Dermis blood vessel endothelial cell (primary cell): ENCODE measurements around the gene DAP. TPM values are rescaled to one million over a fixed set of nuclear protein-coding genes. Genes with fewer than 3 reads are reported as not detected.
A peak's percentile ranks its signal among the peaks of the same experiment; 100 is the strongest.

ENCODE experiments used
- DNase-seq: peaks from one replicate; pipeline ENCODE4 v3.0.0; 2010
- total RNA-seq: library from RNA; depleted of rRNA; stranded (reverse); fragments of >200 nt; gene quantifications from 2 replicates; pipeline ENCODE4 v1.2.3, GENCODE V29; 2014

DAP gene
- total RNA-seq, 1 donor from 2014 or later, result 36.2 TPM

GRCh38 chr5:10709409-10709808 is 51.6 kb downstream of the DAP start:
- no peak for DNase-seq

- no peak for DNase-seq
These were observed 52.7 kb downstream of the DAP start for GRCh38 chr5:10708189-10708944.

GRCh38 chr5:10707198-10708142 is 53.6 kb downstream of the DAP start:
- DNase-seq, result no peak

- DNase-seq, result no peak
These were observed 54.7 kb downstream of the DAP start for GRCh38 chr5:10706326-10706725.

- no peak for DNase-seq
These were observed 55.3 kb downstream of the DAP start for GRCh38 chr5:10705747-10706146.

- DNase-seq, result peak; percentile 77
These were observed 55.9 kb downstream of the DAP start for GRCh38 chr5:10704949-10705621.

GRCh38 chr5:10703676-10704075 is 57.4 kb downstream of the DAP start:
- DNase-seq, result no peak

GRCh38 chr5:10702911-10703491 is 58.0 kb downstream of the DAP start:
- DNase-seq, result peak; percentile 33

- DNase-seq, result peak; percentile 41
These were observed 58.9 kb downstream of the DAP start for GRCh38 chr5:10702040-10702629.

GRCh38 chr5:10701567-10702039 is 59.4 kb downstream of the DAP start:
- DNase-seq, result peak; percentile 76

GRCh38 chr5:10700516-10700915 is 60.5 kb downstream of the DAP start:
- no peak for DNase-seq

GRCh38 chr5:10699987-10700386 is 61.0 kb downstream of the DAP start:
- no peak for DNase-seq

- peak; percentile 23 for DNase-seq
These were observed 61.7 kb downstream of the DAP start for GRCh38 chr5:10699281-10699874.

- DNase-seq, result no peak
These were observed 65.1 kb downstream of the DAP start for GRCh38 chr5:10695759-10696543.

GRCh38 chr5:10695055-10695649 is 65.9 kb downstream of the DAP start:
- peak; percentile 87 for DNase-seq

GRCh38 chr5:10691826-10692785 is 68.9 kb downstream of the DAP start:
- no peak for DNase-seq

- DNase-seq, result no peak
These were observed 70.3 kb downstream of the DAP start for GRCh38 chr5:10690460-10691440.
